ENCODE results near the gene NFE2L3. TPM values are rescaled to one million over a fixed set of nuclear protein-coding genes. Genes with fewer than 3 reads are reported as not detected.
A peak's percentile ranks its signal among the peaks of the same experiment; 100 is the strongest.
"Not testable (repeated sequence)": the region's sequence is repeated elsewhere in the genome, so short reads cannot be mapped to it uniquely, and the experiment has no call there.

The NFE2L3 gene
- total and polyA plus RNA-seq, 5 donors: 0.32 to 1.3 (median 1.1) TPM

- H3K4me1 ChIP-seq (ENCODE audit: control insufficient read depth, insufficient read depth, low read length); ATAC-seq; DNase-seq; H3K4me3 ChIP-seq (ENCODE audit: low read length); H3K27ac ChIP-seq (ENCODE audit: low read length); intact Hi-C loops (cut with DNase I); H3K9me3 ChIP-seq (ENCODE audit: control insufficient read depth, low read length); H3K27me3 ChIP-seq (ENCODE audit: control insufficient read depth, insufficient read depth): not testable (repeated sequence)
- 94% methylated on average over 29 of the region's 29 CpGs for WGBS
Observed at GRCh38 chr7:26148307-26148700, 3.7 kb upstream of the NFE2L3 start.

- Histone ChIP-seq H3K27me3 (ENCODE audit: control insufficient read depth, insufficient read depth) (no peaks in the 10 kb centered on the region), H3K4me1 (ENCODE audit: control insufficient read depth, insufficient read depth, low read length) (no peaks in the 10 kb centered on the region), H3K9me3 (ENCODE audit: control insufficient read depth, low read length) (no peaks in the 10 kb centered on the region), H3K4me3 (ENCODE audit: low read length) (no peak overlapping the region), H3K27ac (ENCODE audit: low read length) (no peak overlapping the region)
- WGBS: 98% methylated on average over 1 of the region's 1 CpG
- intact Hi-C loops (cut with DNase I): no loop called here
- DNase-seq: no peak
- ATAC-seq: no peak
Observed at GRCh38 chr7:26149391-26149977, 2.5 kb upstream of the NFE2L3 start.

- DNase-seq (no peak), ATAC-seq (no peak)
- Histone ChIP-seq H3K27ac (ENCODE audit: low read length) (no peak overlapping the region), H3K4me3 (ENCODE audit: low read length) (no peak overlapping the region), H3K9me3 (ENCODE audit: control insufficient read depth, low read length) (no peaks in the 10 kb centered on the region), H3K27me3 (ENCODE audit: control insufficient read depth, insufficient read depth) (no peaks in the 10 kb centered on the region), H3K4me1 (ENCODE audit: control insufficient read depth, insufficient read depth, low read length) (no peaks in the 10 kb centered on the region)
- WGBS: 74% methylated on average over 5 of the region's 5 CpGs
- intact Hi-C loops (cut with DNase I): no loop called here
Observed at GRCh38 chr7:26151096-26151495, 902 bp upstream of the NFE2L3 start.

- Histone ChIP-seq H3K4me3 (ENCODE audit: low read length) (peak overlapping the region; percentile 77), H3K27ac (ENCODE audit: low read length) (no peak overlapping the region), H3K27me3 (ENCODE audit: control insufficient read depth, insufficient read depth) (no peaks in the 10 kb centered on the region), H3K4me1 (ENCODE audit: control insufficient read depth, insufficient read depth, low read length) (no peaks in the 10 kb centered on the region), H3K9me3 (ENCODE audit: control insufficient read depth, low read length) (no peaks in the 10 kb centered on the region)
- DNase-seq (no peak), ATAC-seq (no peak)
- intact Hi-C loops (cut with DNase I): no loop called here
- 71% methylated on average over 10 of the region's 10 CpGs for WGBS
Observed at GRCh38 chr7:26151650-26151952, 397 bp upstream of the NFE2L3 start.

GRCh38 chr7:26152782-26153240, 813 bp downstream of the NFE2L3 start:
- H3K4me1 ChIP-seq (ENCODE audit: control insufficient read depth, insufficient read depth, low read length); intact Hi-C loops (cut with DNase I); H3K9me3 ChIP-seq (ENCODE audit: control insufficient read depth, low read length); H3K27ac ChIP-seq (ENCODE audit: low read length); H3K27me3 ChIP-seq (ENCODE audit: control insufficient read depth, insufficient read depth); DNase-seq: not testable (repeated sequence)
- ATAC-seq: peak; percentile 16 to 27
- WGBS: 4% methylated on average over 54 of the region's 54 CpGs
- peak overlapping the region; percentile 77 for H3K4me3 ChIP-seq (ENCODE audit: low read length)

- no peak overlapping the region for H3K27ac ChIP-seq (ENCODE audit: low read length)
- intact Hi-C loops (cut with DNase I): no loop called here
- H3K27me3 ChIP-seq (ENCODE audit: control insufficient read depth, insufficient read depth): no peaks in the 10 kb centered on the region
- WGBS: 29% methylated on average over 18 of the region's 18 CpGs
- ATAC-seq (no peak), DNase-seq (no peak)
- peak overlapping the region; percentile 77 for H3K4me3 ChIP-seq (ENCODE audit: low read length)
- H3K9me3 ChIP-seq (ENCODE audit: control insufficient read depth, low read length): no peaks in the 10 kb centered on the region
- no peaks in the 10 kb centered on the region for H3K4me1 ChIP-seq (ENCODE audit: control insufficient read depth, insufficient read depth, low read length)
Observed at GRCh38 chr7:26153241-26153822, 1.3 kb downstream of the NFE2L3 start.

GRCh38 chr7:26153823-26154783, 2.1 kb downstream of the NFE2L3 start:
- no peaks in the 10 kb centered on the region for H3K9me3 ChIP-seq (ENCODE audit: control insufficient read depth, low read length)
- no peak overlapping the region for H3K4me3 ChIP-seq (ENCODE audit: low read length)
- ATAC-seq (peak; percentile 40 to 60), DNase-seq (no peak)
- 65% methylated on average over 15 of the region's 15 CpGs for WGBS
- intact Hi-C loops (cut with DNase I): no loop called here
- no peaks in the 10 kb centered on the region for H3K4me1 ChIP-seq (ENCODE audit: control insufficient read depth, insufficient read depth, low read length)
- no peaks in the 10 kb centered on the region for H3K27me3 ChIP-seq (ENCODE audit: control insufficient read depth, insufficient read depth)
- no peak overlapping the region for H3K27ac ChIP-seq (ENCODE audit: low read length)

- no peaks in the 10 kb centered on the region for H3K27me3 ChIP-seq (ENCODE audit: control insufficient read depth, insufficient read depth)
- WGBS: 49% methylated on average over 8 of the region's 8 CpGs
Observed at GRCh38 chr7:26155531-26156375, 3.8 kb downstream of the NFE2L3 start.

GRCh38 chr7:26156451-26157420, 4.7 kb downstream of the NFE2L3 start:
- 77% methylated on average over 20 of the region's 20 CpGs for WGBS
- H3K27ac ChIP-seq (ENCODE audit: low read length): no peak overlapping the region
- intact Hi-C loops (cut with DNase I): no loop called here
- H3K27me3 ChIP-seq (ENCODE audit: control insufficient read depth, insufficient read depth): no peaks in the 10 kb centered on the region
- no peaks in the 10 kb centered on the region for H3K9me3 ChIP-seq (ENCODE audit: control insufficient read depth, low read length)
- no peak overlapping the region for H3K4me3 ChIP-seq (ENCODE audit: low read length)
- no peaks in the 10 kb centered on the region for H3K4me1 ChIP-seq (ENCODE audit: control insufficient read depth, insufficient read depth, low read length)
- no peak for DNase-seq
- ATAC-seq: no peak

More at GRCh38 chr7:26155531-26156375, 3.8 kb downstream of the NFE2L3 start:
- H3K4me3 ChIP-seq (ENCODE audit: low read length): no peak overlapping the region
- H3K4me1 ChIP-seq (ENCODE audit: control insufficient read depth, insufficient read depth, low read length): no peaks in the 10 kb centered on the region
- DNase-seq (no peak), ATAC-seq (no peak)
- intact Hi-C loops (cut with DNase I): no loop called here
- H3K9me3 ChIP-seq (ENCODE audit: control insufficient read depth, low read length): no peaks in the 10 kb centered on the region
- no peak overlapping the region for H3K27ac ChIP-seq (ENCODE audit: low read length)
